Measurements from ENCODE around the gene SLC25A13.

SLC25A13 gene

DNA sequence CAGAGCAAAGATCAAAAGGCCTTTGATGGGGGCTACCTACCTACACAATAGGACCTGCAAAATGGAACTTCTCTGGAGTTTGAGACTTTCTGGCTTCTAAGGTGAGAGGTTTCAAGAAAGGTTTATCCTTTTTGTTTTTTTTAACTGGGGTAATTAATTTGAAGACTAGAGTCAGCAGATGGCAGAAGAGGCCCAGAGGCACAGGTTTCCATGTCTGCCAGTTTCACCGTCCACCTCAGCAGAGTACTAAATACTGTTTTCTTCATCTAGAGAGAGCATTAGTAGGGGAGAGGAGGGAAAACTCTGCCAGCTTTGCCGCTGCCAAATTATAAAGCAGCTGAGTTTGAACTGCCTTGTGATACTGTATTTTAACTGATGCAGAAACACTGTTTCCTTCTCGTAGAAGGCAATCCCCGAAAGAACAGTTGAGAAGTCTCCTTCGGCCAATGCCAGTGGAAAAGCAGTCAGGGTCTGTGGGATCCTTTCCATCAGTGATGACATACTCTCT is 138.7 kb downstream of the SLC25A13 start:
- Histone ChIP-seq H3K27ac (replicated peaks) (no peak overlapping the region), H3K27me3 (ENCODE audit: insufficient read depth, poor library complexity, severe bottlenecking) (no peaks in the 10 kb centered on the region), H3K4me3 (replicated peaks; ENCODE audit: insufficient read depth, low read length) (no peak overlapping the region)
- TF ChIP-seq GABPA (IDR thresholded peaks at IDR 0.05; ENCODE audit: low read depth) (no peak), POLR2AphosphoS5 (IDR thresholded peaks at IDR 0.05; ENCODE audit: low read depth) (no peak), CTCF (IDR thresholded peaks at IDR 0.05; ENCODE audit: insufficient read depth, low read length) (no peak), SPI1 (IDR thresholded peaks at IDR 0.05; ENCODE audit: borderline replicate concordance, low read depth) (no peak)
- TF ChIP-seq, protein P1, sequence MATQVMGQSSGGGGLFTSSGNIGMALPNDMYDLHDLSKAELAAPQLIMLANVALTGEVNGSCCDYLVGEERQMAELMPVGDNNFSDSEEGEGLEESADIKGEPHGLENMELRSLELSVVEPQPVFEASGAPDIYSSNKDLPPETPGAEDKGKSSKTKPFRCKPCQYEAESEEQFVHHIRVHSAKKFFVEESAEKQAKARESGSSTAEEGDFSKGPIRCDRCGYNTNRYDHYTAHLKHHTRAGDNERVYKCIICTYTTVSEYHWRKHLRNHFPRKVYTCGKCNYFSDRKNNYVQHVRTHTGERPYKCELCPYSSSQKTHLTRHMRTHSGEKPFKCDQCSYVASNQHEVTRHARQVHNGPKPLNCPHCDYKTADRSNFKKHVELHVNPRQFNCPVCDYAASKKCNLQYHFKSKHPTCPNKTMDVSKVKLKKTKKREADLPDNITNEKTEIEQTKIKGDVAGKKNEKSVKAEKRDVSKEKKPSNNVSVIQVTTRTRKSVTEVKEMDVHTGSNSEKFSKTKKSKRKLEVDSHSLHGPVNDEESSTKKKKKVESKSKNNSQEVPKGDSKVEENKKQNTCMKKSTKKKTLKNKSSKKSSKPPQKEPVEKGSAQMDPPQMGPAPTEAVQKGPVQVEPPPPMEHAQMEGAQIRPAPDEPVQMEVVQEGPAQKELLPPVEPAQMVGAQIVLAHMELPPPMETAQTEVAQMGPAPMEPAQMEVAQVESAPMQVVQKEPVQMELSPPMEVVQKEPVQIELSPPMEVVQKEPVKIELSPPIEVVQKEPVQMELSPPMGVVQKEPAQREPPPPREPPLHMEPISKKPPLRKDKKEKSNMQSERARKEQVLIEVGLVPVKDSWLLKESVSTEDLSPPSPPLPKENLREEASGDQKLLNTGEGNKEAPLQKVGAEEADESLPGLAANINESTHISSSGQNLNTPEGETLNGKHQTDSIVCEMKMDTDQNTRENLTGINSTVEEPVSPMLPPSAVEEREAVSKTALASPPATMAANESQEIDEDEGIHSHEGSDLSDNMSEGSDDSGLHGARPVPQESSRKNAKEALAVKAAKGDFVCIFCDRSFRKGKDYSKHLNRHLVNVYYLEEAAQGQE (IDR thresholded peaks at IDR 0.05; ENCODE audit: insufficient replicate concordance, low read depth): no peak
- no peak for DNase-seq (ENCODE audit: low read depth in 1 of 2, low spot score in 1 of 2)

DNA sequence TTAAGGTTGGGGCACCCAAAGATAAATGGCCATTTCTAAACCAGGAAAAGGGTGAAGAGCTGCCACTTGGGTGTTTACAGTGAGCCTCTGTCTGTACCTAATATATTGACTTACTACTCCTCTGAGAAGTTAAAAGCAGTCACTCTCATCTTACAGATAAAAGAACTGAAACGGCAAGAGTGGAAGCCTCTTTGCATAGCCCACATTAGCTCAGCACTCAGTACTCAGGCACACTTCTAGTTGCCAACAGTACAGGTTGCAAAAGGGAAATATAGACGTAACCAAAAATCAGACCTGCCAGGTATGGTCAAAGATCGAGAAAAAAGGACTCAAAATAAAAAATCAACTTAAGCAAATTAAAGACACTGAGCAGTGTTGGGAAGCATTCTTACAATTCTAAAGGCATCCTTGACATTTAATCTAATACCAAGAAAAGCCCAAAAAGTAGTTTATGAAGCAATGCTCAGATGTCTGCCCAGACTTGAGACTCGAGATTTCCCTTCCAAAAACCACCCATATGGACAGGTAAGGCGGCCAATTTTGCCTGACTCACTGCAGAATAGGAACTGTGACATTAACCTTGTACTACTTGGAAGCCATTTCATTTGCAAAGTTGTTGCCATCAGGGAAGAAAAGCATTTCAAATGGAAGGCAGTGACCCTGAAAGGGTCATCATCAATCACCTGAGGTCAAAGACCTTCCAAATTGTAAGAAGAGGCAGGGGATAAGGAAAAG is 139.3 kb downstream of the SLC25A13 start:
- no peak overlapping the region for H3K4me3 ChIP-seq (replicated peaks; ENCODE audit: insufficient read depth, low read length)
- H3K27me3 ChIP-seq (ENCODE audit: insufficient read depth, poor library complexity, severe bottlenecking): no peaks in the 10 kb centered on the region
- no peak for DNase-seq (ENCODE audit: low read depth in 1 of 2, low spot score in 1 of 2)
- H3K27ac ChIP-seq (replicated peaks): no peak overlapping the region
- no peak for TF ChIP-seq SPI1 (IDR thresholded peaks at IDR 0.05; ENCODE audit: borderline replicate concordance, low read depth)
- TF ChIP-seq CTCF (IDR thresholded peaks at IDR 0.05; ENCODE audit: insufficient read depth, low read length): no peak
- no peak for TF ChIP-seq GABPA (IDR thresholded peaks at IDR 0.05; ENCODE audit: low read depth)
- TF ChIP-seq, protein P1 (IDR thresholded peaks at IDR 0.05; ENCODE audit: insufficient replicate concordance, low read depth): no peak
- no peak for TF ChIP-seq POLR2AphosphoS5 (IDR thresholded peaks at IDR 0.05; ENCODE audit: low read depth)

- no peaks in the 10 kb centered on the region for H3K27me3 ChIP-seq (ENCODE audit: insufficient read depth, poor library complexity, severe bottlenecking)
- no peak overlapping the region for H3K27ac ChIP-seq (replicated peaks)
- no peak for DNase-seq (ENCODE audit: low read depth in 1 of 2, low spot score in 1 of 2)
- no peak overlapping the region for H3K4me3 ChIP-seq (replicated peaks; ENCODE audit: insufficient read depth, low read length)
- no peak for TF ChIP-seq GABPA (IDR thresholded peaks at IDR 0.05; ENCODE audit: low read depth)
- no peak for TF ChIP-seq CTCF (IDR thresholded peaks at IDR 0.05; ENCODE audit: insufficient read depth, low read length)
Observed at GRCh38 chr7:96181174-96181573, 140.7 kb downstream of the SLC25A13 start.

- DNase-seq (ENCODE audit: low read depth in 1 of 2, low spot score in 1 of 2): no peak
- no peaks in the 10 kb centered on the region for H3K27me3 ChIP-seq (ENCODE audit: insufficient read depth, poor library complexity, severe bottlenecking)
Observed at GRCh38 chr7:96179837-96180236, 142.1 kb downstream of the SLC25A13 start.

More at GRCh38 chr7:96179837-96180236, 142.1 kb downstream of the SLC25A13 start:
- TF ChIP-seq, protein P1 (IDR thresholded peaks at IDR 0.05; ENCODE audit: insufficient replicate concordance, low read depth): no peak
- TF ChIP-seq SPI1 (IDR thresholded peaks at IDR 0.05; ENCODE audit: borderline replicate concordance, low read depth) (no peak), POLR2AphosphoS5 (IDR thresholded peaks at IDR 0.05; ENCODE audit: low read depth) (no peak), CTCF (IDR thresholded peaks at IDR 0.05; ENCODE audit: insufficient read depth, low read length) (no peak), GABPA (IDR thresholded peaks at IDR 0.05; ENCODE audit: low read depth) (no peak)
- no peak overlapping the region for H3K27ac ChIP-seq (replicated peaks)
- H3K4me3 ChIP-seq (replicated peaks; ENCODE audit: insufficient read depth, low read length): no peak overlapping the region

Data from HL-60 (cell line).